WI38 (cell line): ENCODE data around the gene TEK.

Source experiments
- H3K4me3 ChIP-seq: 2 replicates; pipeline ENCODE4 v1.5.1; 2011; ENCODE audit warnings: low read depth, mild to moderate bottlenecking, control low read depth, low read length
- TF ChIP-seq, protein P1 (sequence below): IDR thresholded peaks from 2 replicates; pipeline ENCODE4 v1.5.1; 2012; ENCODE audit warnings: low read depth, mild to moderate bottlenecking, control low read depth, low read length

The TEK gene

DNA sequence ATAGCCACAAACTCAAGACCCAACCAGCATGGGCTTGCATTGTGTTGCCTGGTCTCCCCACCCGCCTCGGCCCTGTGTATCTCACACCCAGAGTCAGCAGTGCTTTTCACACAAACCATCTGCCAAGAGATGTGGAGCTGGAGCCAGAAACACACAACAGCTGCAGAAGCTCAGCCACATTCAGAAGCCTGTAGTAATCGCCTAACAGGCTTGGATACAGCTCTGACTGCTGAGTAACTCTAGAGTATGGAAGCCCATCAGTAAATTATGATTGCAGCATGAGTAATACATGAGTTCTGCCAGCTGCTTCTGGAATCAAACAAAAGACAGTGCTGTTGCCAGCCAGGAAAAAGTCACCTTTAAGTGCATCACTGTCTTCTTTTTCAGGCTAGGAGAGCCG, 16.0 kb downstream of the TEK start:
- TF ChIP-seq, protein P1, sequence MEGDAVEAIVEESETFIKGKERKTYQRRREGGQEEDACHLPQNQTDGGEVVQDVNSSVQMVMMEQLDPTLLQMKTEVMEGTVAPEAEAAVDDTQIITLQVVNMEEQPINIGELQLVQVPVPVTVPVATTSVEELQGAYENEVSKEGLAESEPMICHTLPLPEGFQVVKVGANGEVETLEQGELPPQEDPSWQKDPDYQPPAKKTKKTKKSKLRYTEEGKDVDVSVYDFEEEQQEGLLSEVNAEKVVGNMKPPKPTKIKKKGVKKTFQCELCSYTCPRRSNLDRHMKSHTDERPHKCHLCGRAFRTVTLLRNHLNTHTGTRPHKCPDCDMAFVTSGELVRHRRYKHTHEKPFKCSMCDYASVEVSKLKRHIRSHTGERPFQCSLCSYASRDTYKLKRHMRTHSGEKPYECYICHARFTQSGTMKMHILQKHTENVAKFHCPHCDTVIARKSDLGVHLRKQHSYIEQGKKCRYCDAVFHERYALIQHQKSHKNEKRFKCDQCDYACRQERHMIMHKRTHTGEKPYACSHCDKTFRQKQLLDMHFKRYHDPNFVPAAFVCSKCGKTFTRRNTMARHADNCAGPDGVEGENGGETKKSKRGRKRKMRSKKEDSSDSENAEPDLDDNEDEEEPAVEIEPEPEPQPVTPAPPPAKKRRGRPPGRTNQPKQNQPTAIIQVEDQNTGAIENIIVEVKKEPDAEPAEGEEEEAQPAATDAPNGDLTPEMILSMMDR = no peak
- H3K4me3 ChIP-seq = no peak overlapping the region

DNA sequence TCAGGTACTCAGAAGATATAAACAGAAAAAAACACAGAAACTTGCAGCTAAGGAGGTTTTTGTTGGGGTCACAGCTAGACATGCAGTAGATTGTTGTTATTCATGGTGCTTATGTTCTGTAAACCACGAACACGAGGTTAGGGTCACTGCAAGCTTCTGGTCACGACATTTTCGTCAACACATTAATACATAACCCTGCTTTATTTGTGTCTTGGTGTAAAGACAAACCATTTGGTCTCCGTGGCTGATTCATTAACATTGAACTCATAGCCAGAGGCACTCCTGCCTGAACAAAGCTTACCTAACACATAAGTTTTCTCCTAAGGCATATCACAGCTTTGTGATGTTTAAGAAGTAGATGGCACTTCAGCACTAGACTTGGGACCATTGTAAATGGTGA, 16.9 kb downstream of the TEK start:
- H3K4me3 ChIP-seq = no peak overlapping the region
- TF ChIP-seq, protein P1 = no peak

DNA sequence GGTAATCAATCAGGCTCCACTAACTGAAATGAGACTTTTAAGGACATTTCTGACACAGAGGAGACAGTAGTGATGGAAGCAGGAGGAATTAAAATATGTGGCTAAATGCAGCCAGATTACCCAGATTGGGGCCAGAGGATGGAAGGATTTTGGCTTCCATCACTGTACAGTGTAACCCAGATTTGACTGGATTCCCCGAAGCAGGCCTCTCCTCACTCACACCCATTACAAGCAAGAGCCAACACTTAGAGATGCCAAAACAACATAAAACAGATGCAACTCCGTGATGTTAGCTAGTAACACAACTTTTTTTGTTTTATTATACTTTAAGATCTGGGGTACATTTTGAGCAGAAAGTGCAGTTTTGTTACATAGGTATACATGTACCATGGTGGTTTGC, 17.6 kb downstream of the TEK start:
- TF ChIP-seq, protein P1 = no peak
- no peak overlapping the region for H3K4me3 ChIP-seq

DNA sequence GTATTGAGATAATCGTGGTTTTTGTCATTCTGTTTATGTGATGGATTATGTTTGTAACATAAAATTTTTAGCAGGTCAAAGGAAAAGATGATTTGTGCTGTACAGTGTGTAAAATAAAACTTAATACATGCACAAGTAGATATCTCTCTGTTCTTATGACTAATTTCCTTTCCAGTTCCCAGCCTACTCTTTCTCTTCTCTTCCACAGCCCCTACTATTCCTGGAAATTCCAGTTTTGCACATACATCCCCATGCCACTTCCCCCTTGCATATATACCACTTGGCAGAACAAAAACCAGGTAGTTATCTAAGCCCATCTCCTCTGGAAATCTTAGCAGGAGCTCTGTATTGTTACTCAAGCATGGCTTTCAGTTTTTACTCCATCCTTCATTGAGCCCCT, 20.2 kb downstream of the TEK start:
- no peak overlapping the region for H3K4me3 ChIP-seq
- TF ChIP-seq, protein P1 = no peak

DNA sequence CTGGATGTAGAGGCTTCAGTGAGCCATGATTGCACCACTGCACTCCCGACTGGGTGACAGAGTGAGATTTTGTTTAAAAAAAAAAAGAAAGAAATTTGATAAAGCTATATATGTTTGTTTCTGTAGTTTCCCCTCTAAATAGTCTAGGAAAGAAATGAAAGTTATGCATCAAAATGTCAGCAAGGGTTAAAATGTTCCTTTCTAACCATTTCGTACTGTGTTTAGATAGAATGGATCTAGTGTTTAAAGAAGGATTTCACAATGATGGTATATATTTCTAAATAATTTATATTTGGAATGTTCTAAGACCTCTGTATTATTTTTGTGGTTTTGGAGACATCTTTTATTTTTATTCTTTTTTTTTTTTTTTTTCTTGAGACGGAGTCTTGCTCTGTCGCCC, 22.7 kb downstream of the TEK start:
- TF ChIP-seq, protein P1 = no peak
- no peak overlapping the region for H3K4me3 ChIP-seq

DNA sequence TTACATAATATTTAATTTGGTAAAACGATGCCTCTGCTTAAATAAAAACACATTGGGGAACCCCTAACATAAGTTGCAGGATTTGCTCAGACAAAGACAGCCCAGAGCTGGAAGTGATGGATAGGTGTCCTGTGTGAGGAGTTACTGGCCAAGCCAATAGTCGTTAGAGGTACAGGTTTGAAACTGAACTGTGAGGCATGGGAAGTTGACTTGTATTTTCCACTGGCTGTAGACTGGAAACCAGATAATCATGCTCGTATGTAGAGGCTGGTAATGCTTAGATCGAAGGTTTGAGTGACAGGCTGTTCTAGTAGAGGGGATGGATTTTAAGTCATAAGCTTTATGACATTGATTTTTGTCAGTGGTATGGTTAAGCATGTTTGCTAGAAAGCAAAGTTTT, 24.8 kb downstream of the TEK start:
- TF ChIP-seq, protein P1 = no peak
- H3K4me3 ChIP-seq = no peak overlapping the region

DNA sequence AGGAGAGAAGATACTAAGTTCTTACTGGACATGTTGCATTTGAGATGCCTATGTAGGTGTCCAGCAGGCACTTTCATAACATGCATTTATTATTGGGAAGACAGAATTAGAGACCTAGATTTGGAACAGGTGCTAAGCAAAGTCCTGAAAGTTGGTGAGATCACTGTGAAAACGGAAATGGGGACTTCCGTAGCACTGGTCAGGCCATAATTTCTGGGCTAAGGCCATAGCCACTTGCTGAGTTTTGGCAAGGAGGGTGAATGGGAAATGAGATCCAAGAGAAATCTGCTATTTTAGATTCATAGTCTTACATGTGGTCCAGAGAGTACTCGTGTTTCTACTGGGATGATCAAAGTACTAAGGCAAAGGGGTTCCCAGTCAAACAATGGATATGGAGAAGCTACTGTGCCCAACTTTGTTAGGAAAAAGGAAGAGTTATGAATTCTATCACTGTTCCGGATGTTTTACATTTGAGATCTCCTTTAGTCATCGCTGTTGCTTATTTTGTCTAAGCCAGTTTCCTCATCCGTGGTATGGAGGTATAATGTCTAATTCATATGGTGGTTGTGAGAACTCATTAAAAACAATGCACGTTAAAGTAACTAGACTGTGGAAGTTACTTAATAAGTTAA, 33.4 kb downstream of the TEK start:
- H3K4me3 ChIP-seq = no peak overlapping the region

More for the DNA sequence above, 33.4 kb downstream of the TEK start:
- TF ChIP-seq, protein P1 = no peak
